Activated T-helper 1 cell treated with anti-CD3 and anti-CD28 coated beads, Interleukin-12 subunit alpha, Interleukin-12 subunit beta, Interleukin-2, Interleukin-4 antibody, amounts not matched to agents 30 ng/mL and 10 ng/mL and 1 ng/mL, durations not matched to agents 14 hours and 24 hours and 36 hours (primary cell): ENCODE data around the gene RBM42. TPM values are rescaled to one million over a fixed set of nuclear protein-coding genes. Genes with fewer than 3 reads are reported as not detected.

Experiments used
- DNase-seq: peaks from one replicate; pipeline ENCODE4 v3.0.0; 2021; ENCODE audit warnings: low spot score
- H3K27ac Mint-ChIP-seq: one replicate; pipeline ENCODE4 v1.8.0; 2021; ENCODE audit warnings: mild to moderate bottlenecking, mixed read lengths
- H3K27me3 Mint-ChIP-seq: one replicate; pipeline ENCODE4 v1.8.0; 2022; ENCODE audit warnings: mild to moderate bottlenecking, moderate library complexity, mixed read lengths; ENCODE audit not compliant: insufficient read depth
- H3K36me3 Mint-ChIP-seq: one replicate; pipeline ENCODE4 v1.8.0; 2021; ENCODE audit warnings: low read depth, mixed read lengths
- H3K4me1 Mint-ChIP-seq: one replicate; pipeline ENCODE4 v1.8.0; 2021; ENCODE audit warnings: low read depth, mixed read lengths
- H3K4me3 Mint-ChIP-seq: one replicate; pipeline ENCODE4 v1.8.0; 2021; ENCODE audit warnings: mild to moderate bottlenecking, moderate library complexity, mixed read lengths
- H3K9me3 Mint-ChIP-seq: one replicate; pipeline ENCODE4 v1.8.0; 2021; ENCODE audit warnings: mixed read lengths
- intact Hi-C: fragments of 100-400 bp; cut with micrococcal nuclease; formaldehyde crosslinking; loops from one replicate; pipeline ENCODE4 v1.15.1; 2024
- total RNA-seq: library from RNA; stranded (reverse); gene quantifications from 2 replicates; pipeline ENCODE4 v1.2.3, GENCODE V29; 2022

The RBM42 gene
- total RNA-seq, 1 donor from 2014 or later = 105 TPM

DNA sequence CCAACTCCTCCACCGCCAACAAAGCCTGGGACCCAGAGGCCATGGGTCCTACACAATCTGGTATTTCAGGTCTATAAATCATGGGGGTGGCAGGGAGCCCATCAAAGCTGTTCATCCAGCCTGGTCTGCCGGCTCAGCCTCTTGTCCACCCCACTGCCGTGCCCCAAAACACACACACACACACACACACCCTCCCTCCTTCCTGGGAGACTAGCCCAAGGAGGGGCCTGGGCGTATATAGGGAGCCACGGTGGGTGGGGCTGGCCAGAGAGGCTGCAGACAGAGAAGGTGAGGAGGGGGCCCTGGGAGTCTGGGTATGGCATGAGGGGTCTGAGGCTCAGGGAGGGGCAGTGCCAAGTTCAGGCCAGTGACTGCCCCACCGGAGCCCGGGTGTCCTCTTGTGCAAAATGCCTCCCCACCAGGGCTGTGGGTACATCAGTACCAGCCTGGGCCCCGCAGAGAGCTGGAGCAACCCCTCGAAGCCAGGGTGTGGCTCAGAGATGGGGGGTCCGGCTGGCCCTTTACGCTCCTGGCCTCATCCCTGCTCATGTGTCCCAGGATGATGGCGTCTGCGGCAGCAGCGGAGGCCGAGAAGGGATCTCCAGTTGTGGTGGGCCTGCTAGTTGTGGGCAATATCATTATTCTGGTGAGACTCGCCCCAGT is 37.5 kb downstream of the RBM42 start, which contains the start of gene UPK1A:
UPK1A (plus strand) TSS at position 267 of the 663 bp plus-strand sequence; CDS start at position 563, 296 bp downstream.
- Mint-ChIP-seq H3K27ac (no peak within 1 kb of the TSS), H3K27me3 (peaks cover 16% of the 10 kb centered on the region), H3K4me1 (no peaks in the 10 kb centered on the region), H3K36me3 (no peaks in the 10 kb centered on the region), H3K4me3 (no peak within 1 kb of the TSS), H3K9me3 (no peaks in the 10 kb centered on the region)
- intact Hi-C loops = no loop called here
- no peak for DNase-seq

DNA sequence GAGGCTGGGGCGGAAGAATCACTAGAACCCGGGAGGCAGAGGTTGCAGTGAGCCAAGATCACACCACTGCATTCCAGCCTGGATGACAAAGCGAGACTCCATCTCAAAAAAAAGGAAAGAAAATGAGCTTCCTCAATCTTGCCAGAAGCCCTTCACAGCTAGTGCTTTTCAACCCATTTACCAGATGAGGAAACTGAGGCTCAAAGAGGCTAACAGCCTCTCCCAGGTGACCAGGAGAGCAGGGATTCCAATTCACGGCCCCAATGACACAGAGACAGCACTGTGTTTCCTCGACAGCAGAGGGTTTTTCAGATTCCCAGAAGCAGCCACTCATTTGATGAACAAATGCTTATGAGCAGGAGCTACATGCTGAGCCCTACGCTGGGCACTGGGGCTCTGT is 40.7 kb downstream of the RBM42 start:
- Mint-ChIP-seq H3K9me3 (no peaks in the 10 kb centered on the region), H3K27me3 (peaks cover 30% of the 10 kb centered on the region), H3K27ac (no peak overlapping the region), H3K4me1 (peaks cover 15% of the 10 kb centered on the region), H3K4me3 (no peak overlapping the region), H3K36me3 (no peaks in the 10 kb centered on the region)
- DNase-seq = no peak
- intact Hi-C loops = no loop called here

DNA sequence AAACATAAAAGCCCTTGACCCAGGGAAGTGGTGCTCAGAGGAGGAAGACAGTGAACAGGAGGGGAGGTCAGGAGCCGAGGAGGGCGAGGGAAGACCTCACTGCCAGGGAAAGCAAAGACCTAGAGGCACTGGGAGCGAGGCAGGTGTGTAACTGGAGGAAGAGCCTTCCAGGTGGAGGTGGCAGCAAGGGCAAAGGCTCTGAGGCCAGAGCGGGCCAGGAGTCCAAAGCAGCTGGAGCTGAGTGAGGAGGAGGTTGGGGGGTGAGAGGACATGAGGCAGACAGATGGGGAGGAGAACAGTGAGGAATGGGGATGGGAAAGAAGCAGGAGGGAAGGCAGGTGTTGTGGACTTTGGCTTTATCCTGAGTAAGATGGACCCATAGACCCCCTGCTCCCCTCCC is 41.1 kb downstream of the RBM42 start:
- H3K27me3 Mint-ChIP-seq = peaks cover 30% of the 10 kb centered on the region
- intact Hi-C loops = no loop called here
- no peaks in the 10 kb centered on the region for H3K36me3 Mint-ChIP-seq
- peaks cover 15% of the 10 kb centered on the region for H3K4me1 Mint-ChIP-seq
- no peak overlapping the region for H3K27ac Mint-ChIP-seq
- no peak for DNase-seq
- H3K4me3 Mint-ChIP-seq = no peak overlapping the region
- H3K9me3 Mint-ChIP-seq = no peaks in the 10 kb centered on the region

GRCh38 chr19:35670686-35671085 is 41.9 kb downstream of the RBM42 start:
- intact Hi-C loops = no loop called here
- Mint-ChIP-seq H3K36me3 (no peaks in the 10 kb centered on the region), H3K9me3 (no peaks in the 10 kb centered on the region), H3K27ac (no peak overlapping the region), H3K4me3 (no peak overlapping the region), H3K4me1 (peaks cover 15% of the 10 kb centered on the region), H3K27me3 (peaks cover 30% of the 10 kb centered on the region)
- DNase-seq = no peak

- no peaks in the 10 kb centered on the region for H3K36me3 Mint-ChIP-seq
Observed at GRCh38 chr19:35671818-35672217, 43.0 kb downstream of the RBM42 start.

GRCh38 chr19:35673121-35673804 is 44.4 kb downstream of the RBM42 start:
- H3K9me3 Mint-ChIP-seq = no peaks in the 10 kb centered on the region
- peak overlapping the region; percentile 81 for H3K4me3 Mint-ChIP-seq
- peaks cover 15% of the 10 kb centered on the region for H3K4me1 Mint-ChIP-seq
- no peaks in the 10 kb centered on the region for H3K36me3 Mint-ChIP-seq
- H3K27me3 Mint-ChIP-seq = peaks cover 37% of the 10 kb centered on the region
- intact Hi-C loops = loop anchor here (1.0 to 2.0 kb wide), 3 partner anchors 25 to 45 kb away; partner anchors contain the start of gene COX6B1
- DNase-seq = peak; percentile 58
- peak overlapping the region; percentile 29 for H3K27ac Mint-ChIP-seq

More at GRCh38 chr19:35671818-35672217, 43.0 kb downstream of the RBM42 start:
- Mint-ChIP-seq H3K4me1 (peaks cover 15% of the 10 kb centered on the region), H3K27ac (no peak overlapping the region), H3K9me3 (no peaks in the 10 kb centered on the region), H3K27me3 (peaks cover 33% of the 10 kb centered on the region), H3K4me3 (no peak overlapping the region)
- no peak for DNase-seq
- intact Hi-C loops = loop anchor here (2.0 kb wide), 1 partner anchor 39 kb away; no protein-coding TSS in a partner anchor

- Mint-ChIP-seq H3K27ac (no peak overlapping the region), H3K27me3 (peaks cover 26% of the 10 kb centered on the region), H3K9me3 (no peaks in the 10 kb centered on the region), H3K36me3 (no peaks in the 10 kb centered on the region), H3K4me3 (no peak overlapping the region), H3K4me1 (peaks cover 15% of the 10 kb centered on the region)
- DNase-seq = no peak
- intact Hi-C loops = no loop called here
Observed at GRCh38 chr19:35675589-35676140, 46.8 kb downstream of the RBM42 start.

Other genes starting within 250 kb of the RBM42 start
- not detected in 2 replicates for gene FFAR2, start 180.8 kb upstream of the RBM42 start, total RNA-seq
- gene KRTDAP, start 138.6 kb upstream of the RBM42 start, total RNA-seq = not detected in 2 replicates
- not detected in 2 replicates for gene DMKN, start 115.4 kb upstream of the RBM42 start, total RNA-seq
- gene SBSN, start 100.7 kb upstream of the RBM42 start, total RNA-seq = not detected in 2 replicates
- gene GAPDHS, start 95.6 kb upstream of the RBM42 start, total RNA-seq = not detected in 2 replicates
- gene TMEM147, start 83.4 kb upstream of the RBM42 start, total RNA-seq = 122 and 123 TPM in 2 replicates
- gene ATP4A, start 65.4 kb upstream of the RBM42 start, total RNA-seq = not detected in 2 replicates
- not detected in 2 replicates for gene PMIS2, start 42.9 kb upstream of the RBM42 start, total RNA-seq
- 41.0 and 48.4 TPM in 2 replicates for gene HAUS5, start 16.3 kb upstream of the RBM42 start, total RNA-seq
- 0.98 and 1.0 TPM in 2 replicates for gene ETV2, start 12.7 kb downstream of the RBM42 start, total RNA-seq
- 434 and 451 TPM in 2 replicates for gene COX6B1, start 19.3 kb downstream of the RBM42 start, total RNA-seq
- 0.41 and 0.51 TPM in 2 replicates for gene UPK1A, start 37.5 kb downstream of the RBM42 start, total RNA-seq
- gene ZBTB32, start 75.5 kb downstream of the RBM42 start, total RNA-seq = 126 TPM in 2 replicates
- 61.9 and 65.2 TPM in 2 replicates for gene KMT2B, start 89.0 kb downstream of the RBM42 start, total RNA-seq
- 105 and 106 TPM in 2 replicates for gene IGFLR1, start 113.4 kb downstream of the RBM42 start, total RNA-seq
- 28.1 and 29.7 TPM in 2 replicates for gene U2AF1L4, start 116.4 kb downstream of the RBM42 start, total RNA-seq
- gene PSENEN, start 116.6 kb downstream of the RBM42 start, total RNA-seq = 50.6 and 54.6 TPM in 2 replicates
- gene LIN37, start 119.5 kb downstream of the RBM42 start, total RNA-seq = 9.3 and 9.8 TPM in 2 replicates
- 0.78 TPM in 1 of 2 replicates, not detected in the other for gene HSPB6, start 128.0 kb downstream of the RBM42 start, total RNA-seq
- gene PROSER3, start 129.1 kb downstream of the RBM42 start, total RNA-seq = 39.5 and 45.1 TPM in 2 replicates
- gene ARHGAP33, start 146.5 kb downstream of the RBM42 start, total RNA-seq = 24.5 and 25.8 TPM in 2 replicates
- not detected in 2 replicates for gene PRODH2, start 183.8 kb downstream of the RBM42 start, total RNA-seq
- 0.05 TPM in 1 of 2 replicates, not detected in the other for gene NPHS1, start 223.5 kb downstream of the RBM42 start, total RNA-seq
- gene KIRREL2, start 227.9 kb downstream of the RBM42 start, total RNA-seq = 1.7 TPM in 2 replicates
- gene APLP1, start 239.5 kb downstream of the RBM42 start, total RNA-seq = 2.3 and 2.4 TPM in 2 replicates